Non-pigmented ciliary epithelial cell (primary cell): ENCODE data around the gene MX1.

Source experiments
- DNase-seq: peaks from one replicate; pipeline ENCODE4 v3.0.0-alpha.2; 2010; ENCODE audit warnings: low read depth

MX1 gene

DNA sequence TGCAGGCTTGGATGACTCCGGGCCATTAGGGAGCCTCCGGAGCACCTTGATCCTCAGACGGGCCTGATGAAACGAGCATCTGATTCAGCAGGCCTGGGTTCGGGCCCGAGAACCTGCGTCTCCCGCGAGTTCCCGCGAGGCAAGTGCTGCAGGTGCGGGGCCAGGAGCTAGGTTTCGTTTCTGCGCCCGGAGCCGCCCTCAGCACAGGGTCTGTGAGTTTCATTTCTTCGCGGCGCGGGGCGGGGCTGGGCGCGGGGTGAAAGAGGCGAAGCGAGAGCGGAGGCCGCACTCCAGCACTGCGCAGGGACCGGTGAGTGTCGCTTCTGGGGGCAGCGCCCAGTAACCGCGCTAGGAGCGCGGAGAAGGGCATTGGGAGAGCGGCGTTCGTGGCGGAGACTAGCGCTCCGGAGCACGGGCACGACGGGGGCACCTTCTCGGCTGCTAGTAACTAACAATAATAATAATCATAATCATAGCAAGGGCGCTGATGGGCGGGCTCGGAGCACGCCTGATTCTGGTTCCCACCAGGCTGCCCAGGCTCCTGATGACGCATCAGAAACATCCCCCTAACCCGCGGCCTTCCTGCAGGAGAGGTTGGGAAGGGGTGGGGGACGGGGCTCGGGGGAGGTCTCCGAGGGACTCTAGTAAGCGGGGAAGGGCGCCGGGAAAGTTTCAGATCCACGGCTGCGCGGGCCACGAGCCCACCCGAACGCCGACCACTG lies at the start of gene MX1:
TSS of gene MX1 (plus strand) at position 286 of the 722 bp plus-strand sequence. CDS start 5,832 bp downstream, outside the sequence.
- no peak for DNase-seq

- no peak for DNase-seq
These were observed 48.3 kb upstream of the MX1 start for GRCh38 chr21:41377715-41378114.

DNA sequence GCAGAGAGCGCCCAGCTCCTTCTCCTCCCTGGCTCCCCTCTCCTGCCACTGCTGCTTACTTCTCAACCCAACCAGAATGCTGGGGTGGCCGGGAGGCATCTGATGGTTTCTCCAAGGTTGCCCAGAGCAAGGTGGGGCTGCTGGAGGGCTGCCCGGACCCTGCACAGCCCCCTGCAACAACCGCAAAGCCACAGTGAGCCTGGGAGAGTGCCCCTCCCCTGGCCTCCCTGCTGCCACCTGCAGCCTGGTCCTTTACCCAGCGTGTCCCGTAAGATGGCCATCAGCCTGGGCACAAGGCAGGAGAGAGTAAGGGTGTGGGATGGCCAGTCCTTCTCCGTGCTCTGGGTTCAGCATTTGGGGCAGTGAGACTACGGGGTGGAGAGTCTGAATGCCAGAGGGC lies 47.2 kb upstream of the MX1 start:
- DNase-seq, result no peak

GRCh38 chr21:41379901-41380300 lies 46.1 kb upstream of the MX1 start:
- DNase-seq, result no peak

DNA sequence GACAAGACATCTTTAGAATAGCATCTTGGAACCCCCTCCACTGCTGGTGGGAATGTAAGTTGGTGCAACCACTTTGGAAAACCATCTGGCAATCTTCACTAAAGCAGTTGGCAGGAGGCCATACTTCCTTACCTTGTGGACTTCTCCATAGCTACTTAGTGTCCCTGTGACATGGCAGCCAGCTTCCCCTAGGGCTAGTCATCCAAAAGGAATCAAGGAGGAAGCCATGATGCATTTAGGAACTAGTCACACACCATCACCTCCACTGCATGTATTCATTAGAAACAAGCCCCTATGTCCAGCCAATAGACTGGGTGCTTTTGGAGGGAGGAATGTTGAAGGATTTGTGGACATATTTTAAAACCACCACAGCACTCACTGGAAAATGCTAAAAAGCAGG lies 44.3 kb upstream of the MX1 start:
- DNase-seq, result no peak

DNA sequence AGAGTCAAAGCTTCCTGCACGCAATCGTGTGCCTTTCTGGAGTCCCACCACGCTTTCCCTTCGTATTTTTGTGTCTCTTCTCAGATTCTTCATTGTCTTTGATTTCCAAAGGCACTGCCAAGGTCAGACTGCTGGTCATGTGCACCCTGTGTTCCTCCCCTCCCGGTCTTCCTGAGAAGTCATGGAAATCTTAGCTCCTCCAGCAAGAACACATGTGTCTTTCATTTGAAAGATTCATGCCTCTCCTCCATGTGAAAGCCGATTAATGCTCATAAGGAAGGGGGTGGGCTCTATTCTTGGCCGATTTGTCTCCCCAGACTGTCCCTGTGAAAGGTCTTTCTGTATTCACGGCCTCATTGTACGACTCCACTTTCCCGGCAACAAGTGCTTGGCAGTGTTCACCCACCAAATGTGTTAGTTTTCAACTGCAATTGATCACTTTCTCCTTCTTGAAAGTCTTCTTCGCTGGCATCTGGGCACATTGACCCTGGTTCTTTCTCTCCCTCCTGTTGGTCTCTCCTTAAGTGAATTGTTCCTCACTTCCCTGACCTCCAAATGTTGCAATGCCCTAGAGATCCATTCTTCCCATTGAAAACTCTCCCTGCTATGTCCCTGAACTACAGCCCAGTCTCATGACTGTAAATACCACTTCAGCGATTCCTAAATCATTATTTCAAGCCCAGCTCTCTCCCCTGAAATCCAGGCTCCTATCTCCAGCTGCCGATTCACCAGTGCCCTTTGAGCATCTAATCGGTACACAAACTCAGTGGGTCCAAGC lies 38.8 kb upstream of the MX1 start:
- DNase-seq, result no peak

GRCh38 chr21:41387824-41388223 lies 38.2 kb upstream of the MX1 start:
- no peak for DNase-seq

DNA sequence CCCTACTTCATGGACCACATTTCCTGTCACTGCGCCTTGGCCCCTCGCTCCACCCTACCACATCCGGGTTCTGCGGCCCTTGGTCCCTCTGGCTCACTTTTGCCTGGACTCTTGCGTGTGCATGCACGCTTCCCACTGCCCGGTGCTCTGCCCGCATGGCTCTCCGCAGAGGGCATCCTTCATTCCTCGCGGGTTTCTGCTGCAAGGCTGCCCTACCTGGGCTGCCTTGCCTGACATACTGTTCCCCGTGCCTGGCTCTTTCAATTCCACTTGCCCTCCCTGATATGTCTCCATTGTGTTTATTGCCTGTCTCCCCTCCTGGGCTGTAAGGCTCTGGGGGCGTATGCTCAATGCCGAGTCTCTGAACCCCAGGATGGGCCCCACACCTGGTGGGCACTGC lies 37.8 kb upstream of the MX1 start:
- DNase-seq, result no peak

DNA sequence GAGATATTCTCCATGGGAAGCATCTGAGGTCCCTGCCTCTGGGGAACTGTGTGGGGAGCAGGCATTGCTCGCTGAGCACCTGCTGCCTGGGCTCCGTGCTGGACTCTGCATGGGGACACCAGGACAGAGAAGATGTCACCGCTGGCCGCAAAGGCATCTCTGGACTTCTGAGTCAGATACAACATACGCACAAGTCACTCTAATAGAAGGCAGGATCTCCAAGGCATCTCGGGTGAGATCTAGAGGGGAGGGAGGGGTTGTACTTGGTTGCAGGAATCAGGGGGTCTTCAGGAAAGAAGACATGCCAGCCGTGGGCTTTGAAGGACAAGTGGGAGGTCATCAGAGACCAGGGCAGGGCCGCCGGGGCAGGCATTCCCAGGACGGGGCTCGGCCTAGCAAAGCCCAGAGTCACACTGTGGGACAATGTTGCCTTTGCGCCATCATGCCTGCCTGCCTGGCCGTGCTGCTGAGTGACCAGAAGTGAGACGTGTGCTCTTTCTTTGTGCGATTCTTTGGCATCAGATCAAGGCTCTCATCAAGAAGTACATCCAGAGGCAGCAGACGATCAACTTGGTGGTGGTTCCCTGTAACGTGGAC lies 35.9 kb upstream of the MX1 start:
- DNase-seq, result no peak

GRCh38 chr21:41393876-41394465 lies 32.1 kb upstream of the MX1 start:
- no peak for DNase-seq

DNA sequence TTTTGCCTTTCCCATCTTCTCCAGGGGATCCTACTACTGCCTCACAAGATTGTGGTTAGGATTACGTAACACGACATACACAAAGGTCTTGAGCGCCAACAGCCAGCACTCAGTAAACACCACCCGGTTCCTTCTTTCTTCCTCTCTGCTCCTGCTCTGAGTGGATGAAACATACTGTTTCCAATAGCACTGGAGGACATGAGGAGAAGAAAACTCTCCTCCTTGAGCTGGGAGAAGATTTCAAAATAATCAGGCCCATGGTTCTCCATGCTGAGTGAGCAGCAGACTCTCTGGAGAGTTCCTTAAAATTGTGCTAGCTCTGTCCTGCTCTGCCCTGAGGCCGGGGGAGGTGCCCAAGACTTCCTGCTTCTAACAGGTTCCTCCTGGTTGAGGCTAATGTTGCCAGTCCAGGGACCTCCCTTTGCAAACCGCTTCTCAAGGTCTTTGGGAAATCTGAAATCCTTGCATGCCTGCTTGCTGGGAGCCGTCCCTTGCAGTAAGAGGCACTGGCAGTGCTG lies 29.4 kb upstream of the MX1 start:
- no peak for DNase-seq

DNA sequence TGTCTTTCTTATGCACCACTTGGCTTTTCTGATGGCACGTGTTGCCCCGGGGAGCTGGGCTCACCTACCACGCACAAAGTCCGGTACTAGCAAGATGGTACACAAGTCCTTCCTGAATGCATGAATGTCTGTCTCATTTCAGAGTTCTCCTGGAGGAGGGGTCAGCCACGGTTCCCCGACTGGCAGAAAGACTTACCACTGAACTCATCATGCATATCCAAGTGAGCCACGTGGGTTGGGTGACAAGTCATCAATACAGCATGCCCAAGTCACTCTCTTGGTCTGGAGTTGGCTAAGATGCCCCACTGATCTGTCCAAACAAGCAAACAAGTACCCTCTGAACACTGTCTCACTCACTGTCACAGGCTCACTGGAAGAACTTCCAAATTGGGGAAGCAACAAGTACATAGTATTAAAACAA lies 28.6 kb upstream of the MX1 start:
- DNase-seq, result no peak

DNA sequence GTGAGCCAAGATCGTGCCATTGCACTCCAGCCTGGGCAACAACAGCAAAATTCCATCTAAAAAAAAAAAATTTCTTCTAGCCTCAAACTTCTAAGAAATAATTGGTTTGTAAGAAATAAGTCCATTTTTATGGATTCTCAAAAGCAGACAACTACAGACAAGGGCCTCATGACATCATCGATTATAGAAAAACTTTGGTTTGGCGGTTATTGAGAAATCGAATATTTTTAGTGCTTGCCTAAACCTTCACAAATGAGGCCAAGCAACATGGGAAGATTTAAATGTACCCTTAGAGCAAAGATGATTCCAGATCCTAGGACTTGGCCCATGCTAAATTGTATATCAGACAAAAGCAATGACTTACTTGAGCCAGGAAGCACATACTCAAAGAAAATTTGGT lies 27.8 kb upstream of the MX1 start:
- no peak for DNase-seq

GRCh38 chr21:41398831-41399230 lies 27.2 kb upstream of the MX1 start:
- DNase-seq, result no peak

GRCh38 chr21:41399246-41399800 lies 26.7 kb upstream of the MX1 start:
- DNase-seq, result no peak

GRCh38 chr21:41402231-41402630 lies 23.8 kb upstream of the MX1 start:
- DNase-seq, result no peak

GRCh38 chr21:41402796-41403195 lies 23.2 kb upstream of the MX1 start:
- no peak for DNase-seq

DNA sequence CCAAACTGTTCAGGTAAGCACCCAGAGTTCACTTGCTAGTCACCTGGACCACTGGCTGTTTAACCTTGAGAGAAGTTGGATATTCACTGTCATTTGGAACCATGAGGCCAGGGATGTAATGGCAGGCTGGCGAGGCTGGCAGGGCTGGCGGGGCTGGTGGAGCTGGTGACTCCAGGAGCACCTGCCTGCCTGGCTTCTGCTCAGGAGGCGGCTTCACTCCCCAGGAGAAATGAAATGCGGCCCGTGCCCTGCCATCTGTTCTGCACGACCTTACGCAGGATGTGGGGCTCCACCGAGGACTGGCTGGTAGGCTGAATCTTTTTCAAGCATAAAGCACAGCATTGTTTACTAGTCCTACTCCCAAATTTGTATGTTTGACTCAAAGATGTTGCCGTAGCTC lies 22.7 kb upstream of the MX1 start:
- no peak for DNase-seq

DNA sequence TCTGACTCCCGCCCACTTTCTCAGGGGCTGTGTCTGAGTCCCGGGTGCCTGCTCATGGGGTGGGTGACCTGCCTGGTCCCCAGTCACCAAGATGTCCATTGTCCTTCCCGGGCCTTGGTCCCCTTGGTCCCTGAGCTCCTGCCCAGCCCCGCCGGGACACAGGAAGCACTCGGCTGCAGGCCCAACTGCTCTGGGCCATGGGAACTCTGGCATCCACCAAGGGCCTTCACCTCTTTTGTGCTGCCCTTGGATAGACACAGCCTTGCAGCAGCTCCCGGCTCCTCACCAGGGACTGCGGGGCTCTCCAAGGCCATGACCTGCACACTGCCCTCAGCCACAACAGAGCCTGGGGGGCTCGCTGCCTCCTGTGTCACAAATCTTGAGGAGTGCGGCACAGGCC lies 22.1 kb upstream of the MX1 start:
- DNase-seq, result no peak

GRCh38 chr21:41405321-41405720 lies 20.7 kb upstream of the MX1 start:
- DNase-seq, result no peak

GRCh38 chr21:41406340-41406739 lies 19.7 kb upstream of the MX1 start:
- no peak for DNase-seq
